DOHH2 (cell line): ENCODE measurements around the gene TCEA2.

Source experiments
- CTCF ChIP-seq: fragments of 200-600 bp; sonication (generic); IDR thresholded peaks from one replicate; pipeline ENCODE4 v1.5.1; 2014; ENCODE audit warnings: antibody characterized with exemption, mild to moderate bottlenecking, low read depth, low read length; ENCODE audit not compliant: poor library complexity, severe bottlenecking
- EZH2phosphoT487 ChIP-seq: fragments of 200-600 bp; sonication (generic); IDR thresholded peaks from 2 replicates; pipeline ENCODE4 v1.6.1; 2017; ENCODE audit warnings: borderline replicate concordance, mild to moderate bottlenecking, antibody characterized with exemption, low read length, moderate library complexity, mixed read lengths

- TF ChIP-seq CTCF: no peak
- no peak for TF ChIP-seq EZH2phosphoT487
Measured at GRCh38 chr20:64062276-64062595, 762 bp upstream of the TCEA2 start.
